GM12878 (cell line): ENCODE data around the gene C11orf98. TPM values are rescaled to one million over a fixed set of nuclear protein-coding genes. Genes with fewer than 3 reads are reported as not detected.

Experiments
- ATAC-seq: fragments of 200-7000 bp; cut with Tn5 transposase; 3 replicates; pipeline ENCODE4 v1.9.1; 2020; ENCODE audit warnings: mild to moderate bottlenecking, moderate library complexity
- BruUV-seq: library from RNA; stranded (reverse); fragments of 400-500 nt; replicated peaks from 2 replicates; lab custom pipeline; 2021; lab: Mats Ljungman, UMichigan
- CTCF ChIA-PET: fragments of 300-600 bp; sonication (Branson Sonifier 250); formaldehyde crosslinking; extraction: SDS; loops from one replicate; lab custom pipeline; 2021; ENCODE audit warnings: inconsistent platforms; lab: Yijun Ruan, JAX
- POLR2A ChIA-PET: fragments of 350-600 bp; formaldehyde crosslinking; extraction: SDS; loops from one replicate; lab custom pipeline; 2021; ENCODE audit warnings: inconsistent platforms; lab: Charles Lee
- RAD21 ChIA-PET: fragments of 300-600 bp; sonication (Branson Sonifier 250); formaldehyde crosslinking; loops from one replicate; lab custom pipeline; 2023; ENCODE audit warnings: antibody characterized with exemption; ENCODE audit not compliant: unreplicated experiment; lab: Charles Lee
- SMC1A ChIA-PET: fragments of 300-600 bp; sonication (Branson Sonifier 250); formaldehyde crosslinking; loops from one replicate; lab custom pipeline; 2023; ENCODE audit not compliant: unreplicated experiment, uncharacterized antibody; lab: Charles Lee
- DNase-seq: peaks from one replicate; pipeline ENCODE4 v3.0.0-alpha.2; 2011; ENCODE audit warnings: low read depth, low spot score
- FAIRE-seq: peaks from 3 replicates; lab custom pipeline; 2011; peaks lifted over from hg19 to GRCh38; lab: Jason Lieb, UNC
- H2AFZ ChIP-seq: 2 replicates; pipeline ENCODE4 v1.6.0; 2011; ENCODE audit warnings: low read depth, low read length, control low read depth; ENCODE audit not compliant: control insufficient read depth
- H3K27ac ChIP-seq: 2 replicates; pipeline ENCODE4 v1.5.1; 2011; ENCODE audit warnings: control low read depth; ENCODE audit not compliant: control insufficient read depth, insufficient read depth
- H3K27me3 ChIP-seq, 2 experiments: replicated peaks in 1 of 2; 2 replicates each; pipeline versions ENCODE4 v1.6.0 to v1.6.1; 2011; ENCODE audit warnings: low read length in 1 of 2; ENCODE audit not compliant: control insufficient read depth in 2 of 2, insufficient read depth in 2 of 2
- H3K36me3 ChIP-seq, 2 experiments: 2 replicates each; pipeline ENCODE4 v1.5.1; 2011; ENCODE audit warnings: low read length in 1 of 2; ENCODE audit not compliant: control insufficient read depth in 2 of 2, insufficient read depth in 2 of 2
- H3K4me1 ChIP-seq: 2 replicates; pipeline ENCODE4 v1.6.1; 2011; ENCODE audit warnings: mild to moderate bottlenecking, low read length, moderate library complexity, mixed read lengths; ENCODE audit not compliant: control insufficient read depth, insufficient read depth
- H3K4me2 ChIP-seq: 2 replicates; pipeline ENCODE4 v1.6.0; 2011; ENCODE audit warnings: control low read depth; ENCODE audit not compliant: control insufficient read depth, insufficient read depth
- H3K4me3 ChIP-seq: fragments of 200-600 bp; sonication (generic); 2 replicates; pipeline ENCODE4 v1.5.1; 2016
- H3K79me2 ChIP-seq: 2 replicates; pipeline ENCODE4 v1.6.0; 2011; ENCODE audit warnings: low read length; ENCODE audit not compliant: control insufficient read depth, insufficient read depth
- H3K9ac ChIP-seq: 2 replicates; pipeline ENCODE4 v1.8.0; 2011; ENCODE audit warnings: low read length, control low read depth, mixed read lengths; ENCODE audit not compliant: control insufficient read depth, insufficient read depth
- H3K9me3 ChIP-seq: replicated peaks from 3 replicates; pipeline ENCODE4 v1.5.1; 2011; ENCODE audit warnings: mild to moderate bottlenecking, low read length; ENCODE audit not compliant: control insufficient read depth, insufficient read depth
- H4K20me1 ChIP-seq: 2 replicates; pipeline ENCODE4 v1.6.0; 2011; ENCODE audit not compliant: control insufficient read depth, insufficient read depth
- BMI1 ChIP-seq: fragments of 450-650 bp; IDR thresholded peaks from 2 replicates; pipeline ENCODE4 v1.6.1; 2016; ENCODE audit warnings: mild to moderate bottlenecking, moderate library complexity, borderline replicate concordance
- CREM ChIP-seq: IDR thresholded peaks from 2 replicates; pipeline ENCODE4 v1.6.1; 2014; ENCODE audit warnings: antibody characterized with exemption, low read depth
- HCFC1 ChIP-seq: fragments of 150-350 bp; IDR thresholded peaks from 2 replicates; pipeline ENCODE4 v1.6.1; 2014; ENCODE audit warnings: low read length
- IKZF2 ChIP-seq, 2 experiments: fragments of 450-650 bp; IDR thresholded peaks; 2 replicates each; pipeline ENCODE4 v1.6.1; 2017; ENCODE audit warnings: mild to moderate bottlenecking in 2 of 2, moderate library complexity in 2 of 2
- LARP7 ChIP-seq: fragments of 450-650 bp; IDR thresholded peaks from 2 replicates; pipeline ENCODE4 v1.6.1; 2017; ENCODE audit warnings: mild to moderate bottlenecking
- MEF2A ChIP-seq: IDR thresholded peaks from 2 replicates; pipeline ENCODE4 v1.6.1; 2011; ENCODE audit warnings: low read depth, mild to moderate bottlenecking, low read length, moderate library complexity; ENCODE audit not compliant: insufficient read depth
- MTA2 ChIP-seq: fragments of 450-650 bp; IDR thresholded peaks from 2 replicates; pipeline ENCODE4 v1.6.1; 2016; ENCODE audit warnings: low read depth, mild to moderate bottlenecking, moderate library complexity
- MYB ChIP-seq: fragments of 150-350 bp; IDR thresholded peaks from 2 replicates; pipeline ENCODE4 v1.6.1; 2014; ENCODE audit warnings: mild to moderate bottlenecking, low read depth, low read length, borderline replicate concordance
- NBN ChIP-seq: fragments of 450-650 bp; IDR thresholded peaks from 2 replicates; pipeline ENCODE4 v1.6.1; 2016
- NFIC ChIP-seq: IDR thresholded peaks from 2 replicates; pipeline ENCODE4 v1.6.1; 2012; ENCODE audit warnings: low read depth, mild to moderate bottlenecking, inconsistent platforms, low read length, moderate library complexity
- RELB ChIP-seq: fragments of 450-650 bp; IDR thresholded peaks from 2 replicates; pipeline ENCODE4 v1.6.1; 2017; ENCODE audit warnings: low read depth, mild to moderate bottlenecking, moderate library complexity
- RFX5 ChIP-seq: IDR thresholded peaks from 2 replicates; pipeline ENCODE4 v1.6.1; 2011; ENCODE audit warnings: low read depth, low read length, improper control_type of control experiment
- SPI1 ChIP-seq: IDR thresholded peaks from 2 replicates; pipeline ENCODE4 v1.6.1; 2011; ENCODE audit warnings: low read depth, mild to moderate bottlenecking, low read length, moderate library complexity, borderline replicate concordance; ENCODE audit not compliant: insufficient read depth
- STAT1 ChIP-seq: fragments of 450-650 bp; conservative IDR thresholded peaks from 2 replicates; pipeline ENCODE4 v1.6.1; 2014; ENCODE audit warnings: antibody characterized with exemption, mild to moderate bottlenecking
- TBL1XR1 ChIP-seq: IDR thresholded peaks from 2 replicates; pipeline ENCODE4 v1.6.1; 2012; ENCODE audit warnings: low read depth, low read length, improper control_type of control experiment
- TCF7 ChIP-seq: IDR thresholded peaks from 2 replicates; pipeline ENCODE4 v1.6.1; 2014; ENCODE audit warnings: antibody characterized with exemption, borderline replicate concordance
- USF2 ChIP-seq: IDR thresholded peaks from 2 replicates; pipeline ENCODE4 v1.6.1; 2011; ENCODE audit warnings: low read depth, low read length, improper control_type of control experiment, borderline replicate concordance
- ZNF207 ChIP-seq: fragments of 450-650 bp; IDR thresholded peaks from 2 replicates; pipeline ENCODE4 v1.6.1; 2014; ENCODE audit warnings: antibody characterized with exemption, mild to moderate bottlenecking, borderline replicate concordance
- ZNF687 ChIP-seq: fragments of 450-650 bp; IDR thresholded peaks from 2 replicates; pipeline ENCODE4 v1.6.1; 2017; ENCODE audit warnings: mild to moderate bottlenecking, moderate library complexity
- WGBS: methylation state at CpG from one replicate; pipeline ENCODE4 v1.1.6; 2016; ENCODE audit warnings: low lambda C conversion rate; ENCODE audit not compliant: insufficient replicate concordance, insufficient coverage; ENCODE audit errors: missing lambda C conversion rate; 5-methylcytosine and 5-hydroxymethylcytosine counted together
- in situ Hi-C: fragments of 300-500 bp; cut with MboI; formaldehyde crosslinking; loops from 9 replicates; pipeline ENCODE4 v1.14.3; 2018; ENCODE audit warnings: mixed read lengths
- intact Hi-C: fragments of 100-400 bp; cut with micrococcal nuclease; formaldehyde crosslinking; loops from one replicate; pipeline ENCODE4 v1.14.2; 2022; ENCODE audit not compliant: unreplicated experiment
- polyA plus RNA-seq, 11 experiments: library from polyadenylated mRNA; depleted of rRNA in 4 of 11; unstranded in 6 of 11; stranded (reverse) in 5 of 11; fragments of >200 nt; fragmentation: Nextera tagmentation in 4 of 11; fragmentation: Illumina TruSeq in 1 of 11; extraction: Ambion mirVana in 4 of 11; extraction: Trizol in 1 of 11; gene quantifications; 1 replicate in 1 of 11; 2 replicates in 10 of 11; pipeline versions ENCODE4 v1.2.1 to v1.2.3, GENCODE V29; 2011 to 2016; ENCODE audit warnings: inconsistent platforms in 2 of 11, missing spikeins in 2 of 11, low read depth in 1 of 11
- total RNA-seq, 4 experiments: library from RNA; depleted of rRNA in 3 of 4; stranded (reverse); fragments of >200 nt in 3 of 4; fragmentation: Illumina TruSeq in 1 of 4; extraction: Trizol in 1 of 4; gene quantifications; 2 replicates each; pipeline versions ENCODE4 v1.2.1 to v1.2.3, GENCODE V29; 2013 to 2021

C11orf98 gene
- total and polyA plus RNA-seq, 10 of the 15 experiments (the other 5 are each of a cell fraction or from before 2014, with no cell fraction given), result 62.5 to 270 (median 162) TPM

GRCh38 chr11:62687508-62688396, 22.7 kb upstream of the C11orf98 start:
- no peak overlapping the region for H3K4me3 ChIP-seq
- ChIA-PET RAD21 (no interaction called here), POLR2A (interaction anchor here (0.6 kb wide), 1 partner anchor 187 kb away, joined by 3 read pairs; no protein-coding TSS in a partner anchor), CTCF (interaction anchor here (0.7 kb wide), 1 partner anchor 10 kb away, joined by 6 read pairs; no protein-coding TSS in a partner anchor), SMC1A (no interaction called here)
- H3K79me2 ChIP-seq, result no peaks in the 10 kb centered on the region
- H3K9me3 ChIP-seq, result no peaks in the 10 kb centered on the region
- peaks cover 8 to 9% of the 10 kb centered on the region in 2 experiments; a peak in 3 of 4 replicates for H3K36me3 ChIP-seq
- H3K4me1 ChIP-seq, result no peaks in the 10 kb centered on the region
- H3K4me2 ChIP-seq, result no peak overlapping the region
- H2AFZ ChIP-seq, result no peak overlapping the region; the same call in 1 of the 2 replicates
- BruUV-seq, result no TSS peak
- no peak overlapping the region for H3K27ac ChIP-seq
- DNase-seq (no peak), FAIRE-seq (no peak), ATAC-seq (no peak; the same call in 2 of the 3 replicates)
- in situ Hi-C loops, result no loop called here
- WGBS, result 86% methylated on average over 73 of the region's 74 CpGs
- H3K27me3 ChIP-seq, result no peaks in the 10 kb centered on the region
- H3K9ac ChIP-seq, result no peak overlapping the region
- intact Hi-C loops, result loop anchor here (10.0 kb wide), 1 partner anchor 223 kb away; no protein-coding TSS in a partner anchor
- H4K20me1 ChIP-seq, result no peaks in the 10 kb centered on the region
- TF ChIP-seq TBL1XR1 (no peak), NBN (no peak), MYB (no peak), SPI1 (no peak), HCFC1 (no peak), IKZF2 (IDR thresholded peaks at IDR 0.05) (no peak), ZNF207 (no peak), LARP7 (no peak), USF2 (no peak), TCF7 (no peak), NFIC (no peak), STAT1 (no peak), RFX5 (no peak), RELB (no peak), MTA2 (no peak), BMI1 (no peak), MEF2A (no peak), CREM (no peak), ZNF687 (no peak)
